B cell (primary cell): ENCODE measurements around the gene SHOX. TPM values are rescaled to one million over a fixed set of nuclear protein-coding genes. Genes with fewer than 3 reads are reported as not detected.
"Not testable (repeated sequence)": the region's sequence is repeated elsewhere in the genome, so short reads cannot be mapped to it uniquely, and the experiment has no call there.

Source experiments
- ATAC-seq: fragments of 200-7000 bp; cut with Tn5 transposase; one replicate; pipeline ENCODE4 v1.10.0; 2021; ENCODE audit warnings: low read depth, mild to moderate bottlenecking, moderate number of reproducible peaks, moderate library complexity
- CTCF ChIA-PET: fragments of 350-600 bp; sonication (Branson Sonifier 250); formaldehyde crosslinking; loops from one replicate; lab custom pipeline; 2021; ENCODE audit warnings: antibody characterized with exemption, inconsistent platforms; lab: Charles Lee
- POLR2A ChIA-PET: fragments of 350-600 bp; sonication (Branson Sonifier 250); formaldehyde crosslinking; loops from one replicate; lab custom pipeline; 2021; ENCODE audit warnings: antibody characterized with exemption; lab: Charles Lee
- DNase-seq: peaks from one replicate; pipeline ENCODE4 v3.0.0; 2013
- H2AFZ ChIP-seq: 2 replicates; pipeline ENCODE4 v1.6.1; 2012; ENCODE audit warnings: mild to moderate bottlenecking, low read depth, low read length; ENCODE audit not compliant: insufficient read depth, poor library complexity, severe bottlenecking
- H3K27ac ChIP-seq, 2 donors: 1 replicate in 1 of 2; 2 replicates in 1 of 2; pipeline ENCODE4 v1.5.1; 2012 to 2013; ENCODE audit warnings: low read length in 2 of 2, mild to moderate bottlenecking in 2 of 2, moderate library complexity in 1 of 2
- H3K27me3 ChIP-seq, 4 experiments: fragments of 200-600 bp in 1 of 4; sonication (generic) in 1 of 4; replicated peaks in 1 of 4; 1 replicate in 2 of 4; 2 replicates in 2 of 4; pipeline versions ENCODE4 v1.6.1 to v1.7.0; 2013 to 2016; ENCODE audit warnings: low read length in 3 of 4, mild to moderate bottlenecking in 2 of 4, mixed read lengths in 1 of 4, moderate library complexity in 1 of 4; ENCODE audit not compliant: insufficient read depth in 4 of 4, control insufficient read depth in 3 of 4; ENCODE audit errors: control extremely low read depth in 1 of 4
- H3K36me3 ChIP-seq, 2 experiments: replicated peaks in 1 of 2; 1 replicate in 1 of 2; 2 replicates in 1 of 2; pipeline versions ENCODE4 v1.6.1 to v1.7.1; 2013; ENCODE audit warnings: low read length in 1 of 2; ENCODE audit not compliant: insufficient read depth in 2 of 2, control insufficient read depth in 1 of 2; ENCODE audit errors: control extremely low read depth in 1 of 2, extremely low read depth in 1 of 2
- H3K4me1 ChIP-seq, 2 donors: fragments of 200-600 bp in 1 of 2; sonication (generic) in 1 of 2; 1 replicate in 1 of 2; 2 replicates in 1 of 2; pipeline versions ENCODE4 v1.5.1 to v1.6.1; 2013 to 2017; ENCODE audit warnings: low read length in 2 of 2; ENCODE audit not compliant: control insufficient read depth in 2 of 2, insufficient read depth in 2 of 2
- H3K4me2 ChIP-seq: replicated peaks from 2 replicates; pipeline ENCODE3; 2012; ENCODE audit warnings: mild to moderate bottlenecking, low read depth, low read length; ENCODE audit not compliant: poor library complexity, severe bottlenecking
- H3K4me3 ChIP-seq, 5 experiments: fragments of 200-600 bp in 1 of 5; sonication (generic) in 1 of 5; 1 replicate in 3 of 5; 2 replicates in 2 of 5; pipeline versions ENCODE4 v1.5.1 to v1.7.0; 2011 to 2016; ENCODE audit warnings: low read length in 4 of 5, mild to moderate bottlenecking in 4 of 5, low read depth in 2 of 5, control low read depth in 1 of 5, moderate library complexity in 1 of 5; ENCODE audit not compliant: insufficient read depth in 1 of 5; ENCODE audit errors: control extremely low read depth in 1 of 5, extremely low read depth in 1 of 5
- H3K79me2 ChIP-seq: fragments of 200-600 bp; sonication (generic); one replicate; pipeline ENCODE4 v1.6.0; 2016; ENCODE audit warnings: low read length; ENCODE audit not compliant: control insufficient read depth, insufficient read depth
- H3K9ac ChIP-seq: fragments of 200-600 bp; sonication (generic); 2 replicates; pipeline ENCODE4 v1.6.1; 2017; ENCODE audit warnings: mild to moderate bottlenecking, low read length, moderate library complexity
- H3K9me3 ChIP-seq, 3 donors: one replicate each; pipeline versions ENCODE4 v1.6.1 to v1.7.1; 2013; ENCODE audit warnings: low read length in 2 of 3; ENCODE audit not compliant: control insufficient read depth in 2 of 3, insufficient read depth in 1 of 3; ENCODE audit errors: control extremely low read depth in 1 of 3
- H4K20me1 ChIP-seq: 2 replicates; pipeline ENCODE4 v1.6.0; 2012; ENCODE audit warnings: mild to moderate bottlenecking, low read length; ENCODE audit not compliant: insufficient read depth, control insufficient read depth, poor library complexity, severe bottlenecking
- H3K27ac Mint-ChIP-seq: one replicate; pipeline ENCODE4 v1.8.0; 2021; ENCODE audit warnings: mixed read lengths
- H3K27me3 Mint-ChIP-seq: one replicate; pipeline ENCODE4 v1.8.0; 2021; ENCODE audit warnings: mixed read lengths
- H3K4me1 Mint-ChIP-seq: one replicate; pipeline ENCODE4 v1.8.0; 2021; ENCODE audit warnings: mixed read lengths
- H3K4me3 Mint-ChIP-seq: one replicate; pipeline ENCODE4 v1.8.0; 2021; ENCODE audit warnings: mixed read lengths
- H3K9me3 Mint-ChIP-seq: one replicate; pipeline ENCODE4 v1.8.0; 2022; ENCODE audit warnings: mixed read lengths; ENCODE audit not compliant: insufficient read depth
- WGBS: methylation state at CpG from one replicate; pipeline ENCODE4 v1.1.5; 2013; ENCODE audit warnings: missing lambda C conversion rate; ENCODE audit not compliant: insufficient coverage; 5-methylcytosine and 5-hydroxymethylcytosine counted together
- intact Hi-C: fragments of 100-400 bp; cut with micrococcal nuclease; formaldehyde crosslinking; loops from one replicate; pipeline ENCODE4 v1.10.0; 2022
- polyA plus RNA-seq: library from polyadenylated mRNA; depleted of rRNA; stranded (reverse); fragments of >200 nt; gene quantifications from 2 replicates; pipeline ENCODE4 v1.2.3, GENCODE V29; 2012
- total RNA-seq, 2 donors: library from RNA; stranded (reverse); fragments of 120-200 nt in 1 of 2; gene quantifications; 1 replicate in 1 of 2; 2 replicates in 1 of 2; pipeline versions ENCODE4 v1.2.3 to v1.2.4, GENCODE V29; 2013 to 2022

Gene SHOX
- total and polyA plus RNA-seq, 2 donors (not counting 1 experiment from before 2014, with no cell fraction given) = not detected

DNA sequence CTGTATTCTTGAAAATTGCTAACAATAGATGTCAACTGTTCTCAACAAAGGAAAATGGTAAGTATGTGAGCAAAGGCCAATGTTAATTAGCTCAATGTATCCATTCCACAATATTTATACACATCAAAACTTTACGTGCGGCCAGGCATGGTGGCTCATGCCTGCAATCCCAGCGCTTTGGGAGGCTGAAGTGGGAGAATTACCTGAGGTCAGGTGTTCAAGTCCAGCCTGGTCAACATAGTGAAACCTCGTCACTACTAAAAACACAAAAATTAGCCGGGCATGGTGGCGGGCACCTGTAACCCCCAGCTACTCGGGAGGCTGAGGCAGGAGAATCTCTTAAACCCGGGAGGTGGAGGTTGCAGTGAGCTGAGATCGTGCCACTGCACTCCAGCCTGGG, 27.6 kb upstream of the SHOX start:
- DNase-seq, H3K27me3 ChIP-seq, H3K36me3 ChIP-seq, H2AFZ ChIP-seq, POLR2A ChIA-PET, intact Hi-C loops, H3K4me3 ChIP-seq, CTCF ChIA-PET, H3K4me3 Mint-ChIP-seq, H3K9me3 Mint-ChIP-seq, ATAC-seq, H3K4me1 ChIP-seq, H3K27ac Mint-ChIP-seq, H3K27ac ChIP-seq, H3K27me3 Mint-ChIP-seq, H4K20me1 ChIP-seq, H3K79me2 ChIP-seq, H3K4me2 ChIP-seq, H3K4me1 Mint-ChIP-seq, H3K9ac ChIP-seq: not testable (repeated sequence)
- peaks cover 0 to 23% (median 0%) of the 10 kb centered on the region in 3 donors for H3K9me3 ChIP-seq
- whole genome bisulfite sequencing = 100% methylated on average over 1 of the region's 9 CpGs

DNA sequence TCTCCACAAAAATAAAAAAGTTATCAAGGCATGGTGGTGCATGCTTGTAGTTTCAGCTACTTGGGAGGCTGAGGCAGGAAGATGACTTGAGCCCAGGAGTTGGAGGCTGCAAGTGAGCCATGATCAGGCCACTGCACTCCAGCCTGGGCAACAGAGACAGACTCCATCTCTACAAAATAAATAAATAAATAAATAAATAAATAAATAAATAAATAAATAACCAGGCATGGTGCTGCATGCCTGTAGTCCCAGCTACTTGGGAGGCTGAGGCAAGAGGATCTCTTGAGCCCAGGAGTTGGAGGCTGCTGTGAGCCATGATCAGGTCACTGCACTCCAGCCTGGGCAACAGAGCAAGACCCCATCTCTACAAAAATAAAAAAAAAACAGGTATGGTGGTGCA, 26.0 kb upstream of the SHOX start:
- H3K27ac Mint-ChIP-seq, H2AFZ ChIP-seq, H3K4me2 ChIP-seq, H3K9ac ChIP-seq, H3K4me3 Mint-ChIP-seq, H3K4me1 ChIP-seq, H3K27me3 Mint-ChIP-seq, DNase-seq, ATAC-seq, POLR2A ChIA-PET, H3K9me3 Mint-ChIP-seq, CTCF ChIA-PET, intact Hi-C loops, H3K27ac ChIP-seq, H3K4me3 ChIP-seq, H3K36me3 ChIP-seq, H3K4me1 Mint-ChIP-seq, H3K79me2 ChIP-seq, H4K20me1 ChIP-seq, H3K27me3 ChIP-seq: not testable (repeated sequence)
- H3K9me3 ChIP-seq = peaks cover 0 to 24% (median 0%) of the 10 kb centered on the region in 3 donors

DNA sequence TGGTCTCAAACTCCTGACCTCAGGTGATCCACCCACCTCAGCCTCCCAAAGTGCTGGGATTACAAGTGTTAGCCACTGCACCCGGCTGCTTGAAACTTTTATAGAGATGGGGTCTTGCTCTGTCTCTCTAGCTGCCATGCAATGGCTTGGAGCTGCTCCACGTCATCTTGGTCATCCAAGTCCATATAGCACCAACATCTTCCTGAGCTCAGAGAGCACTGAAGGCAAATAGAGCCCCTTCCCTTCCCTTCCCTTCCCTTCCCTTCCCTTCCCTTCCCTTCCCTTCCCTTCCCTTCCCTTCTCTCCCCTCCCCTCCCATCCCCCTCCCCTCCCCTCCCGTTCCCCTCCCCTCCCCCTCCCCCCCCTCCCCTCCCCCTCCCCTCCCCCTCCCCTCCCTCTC, 22.5 kb upstream of the SHOX start:
- H3K9me3 ChIP-seq = peaks cover 0 to 23% (median 12%) of the 10 kb centered on the region in 3 donors
- 40% methylated on average over 1 of the region's 3 CpGs for WGBS
- H3K36me3 ChIP-seq, H3K4me3 Mint-ChIP-seq, H2AFZ ChIP-seq, H3K4me3 ChIP-seq, H3K27ac ChIP-seq, H3K4me1 Mint-ChIP-seq, H4K20me1 ChIP-seq, POLR2A ChIA-PET, CTCF ChIA-PET, ATAC-seq, H3K27ac Mint-ChIP-seq, H3K27me3 Mint-ChIP-seq, H3K4me2 ChIP-seq, H3K27me3 ChIP-seq, H3K9ac ChIP-seq, intact Hi-C loops, H3K4me1 ChIP-seq, H3K79me2 ChIP-seq, DNase-seq: not testable (repeated sequence)
- peaks cover 13% of the 10 kb centered on the region for H3K9me3 Mint-ChIP-seq
